H1 (cell line): Measurements from ENCODE around the gene PTPRG. TPM values are rescaled to one million over a fixed set of nuclear protein-coding genes. Genes with fewer than 3 reads are reported as not detected.

ENCODE experiments used
- CBX8 ChIP-seq: fragments of 300-800, 300-1000 bp; sonication (generic); IDR thresholded peaks from 2 replicates; pipeline ENCODE4 v1.7.1; 2016; ENCODE audit warnings: low read depth, low read length, borderline replicate concordance
- EP300 ChIP-seq, 2 experiments: IDR thresholded peaks; 1 replicate in 1 of 2; 2 replicates in 1 of 2; pipeline ENCODE4 v1.6.1; 2011 to 2012; ENCODE audit warnings: low read depth in 2 of 2, low read length in 2 of 2, mild to moderate bottlenecking in 2 of 2, borderline replicate concordance in 1 of 2, inconsistent platforms in 1 of 2, moderate library complexity in 1 of 2
- RBBP5 ChIP-seq: IDR thresholded peaks from 2 replicates; pipeline ENCODE4 v1.7.1; 2012; ENCODE audit warnings: low read depth, mild to moderate bottlenecking, inconsistent platforms, low read length, moderate library complexity, borderline replicate concordance
- polyA plus RNA-seq, 7 experiments: library from polyadenylated mRNA; depleted of rRNA in 3 of 7; stranded (reverse) in 5 of 7; unstranded in 2 of 7; fragments of >200 nt in 5 of 7; fragments of 200-250 nt in 2 of 7; gene quantifications; 1 replicate in 5 of 7; 2 replicates in 1 of 7; 4 replicates in 1 of 7; pipeline versions ENCODE4 v1.2.1 to v1.2.3, GENCODE V29; 2011 to 2013; ENCODE audit warnings: missing spikeins in 2 of 7, mixed read lengths in 2 of 7
- total RNA-seq: library from RNA; stranded (reverse); fragmentation: NEBNext Ultra II Directional; extraction: Animal tissue kit (Norgen Biotek cat#: 25700); gene quantifications from 2 replicates; pipeline ENCODE4 v1.2.1, GENCODE V29; 2021

The PTPRG gene
- total and polyA plus RNA-seq, 2 of the 8 experiments (the other 6 are each of a cell fraction or from before 2014, with no cell fraction given), result 23.3 to 96.2 TPM

- no peak for TF ChIP-seq EP300 (IDR thresholded peaks at IDR 0.05; ENCODE audit: borderline replicate concordance in 1 of 2, low read depth in 2 of 2, low read length in 2 of 2)
- no peak for TF ChIP-seq CBX8
- TF ChIP-seq RBBP5, result no peak
Measured at GRCh38 chr3:62011666-62012065, 450.3 kb downstream of the PTPRG start (continued).
